DND-41 (cell line): ENCODE measurements around the gene DDR1.

ENCODE experiments used
- ATAC-seq: fragments of 200-7000 bp; cut with Tn5 transposase; 3 replicates; pipeline ENCODE4 v1.9.1; 2021; ENCODE audit warnings: low read depth; ENCODE audit not compliant: insufficient read depth
- DNase-seq: peaks from one replicate; pipeline ENCODE4 v3.0.0-alpha.2; 2020
- H2AFZ ChIP-seq: 2 replicates; pipeline ENCODE4 v1.6.0; 2012; ENCODE audit warnings: low read depth, low read length
- H3K27ac ChIP-seq: 2 replicates; pipeline ENCODE4 v1.5.1; 2012; ENCODE audit warnings: low read length, inconsistent platforms
- H3K27me3 ChIP-seq: fragments of 200-600 bp; sonication (generic); 2 replicates; pipeline ENCODE4 v1.6.0; 2012; ENCODE audit warnings: low read length, mild to moderate bottlenecking, inconsistent platforms; ENCODE audit not compliant: insufficient read depth, poor library complexity
- H3K36me3 ChIP-seq: 2 replicates; pipeline ENCODE4 v1.5.1; 2012; ENCODE audit warnings: low read length, inconsistent platforms; ENCODE audit not compliant: insufficient read depth
- H3K4me1 ChIP-seq: 2 replicates; pipeline ENCODE4 v1.5.1; 2012; ENCODE audit warnings: mild to moderate bottlenecking, low read length; ENCODE audit not compliant: insufficient read depth
- H3K4me2 ChIP-seq: 2 replicates; pipeline ENCODE4 v1.6.0; 2012; ENCODE audit warnings: mild to moderate bottlenecking, moderate library complexity, low read length, inconsistent platforms; ENCODE audit not compliant: insufficient read depth
- H3K4me3 ChIP-seq, 2 experiments: fragments of 200-600 bp in 1 of 2; shearing (Covaris generic) in 1 of 2; 2 replicates each; pipeline ENCODE4 v1.5.1; 2012 to 2016; ENCODE audit warnings: inconsistent platforms in 2 of 2, low read length in 2 of 2, mild to moderate bottlenecking in 2 of 2, low read depth in 1 of 2, moderate library complexity in 1 of 2
- H3K79me2 ChIP-seq: 2 replicates; pipeline ENCODE4 v1.6.0; 2012; ENCODE audit warnings: low read length, inconsistent platforms; ENCODE audit not compliant: insufficient read depth
- H3K9ac ChIP-seq: 2 replicates; pipeline ENCODE4 v1.6.0; 2012; ENCODE audit warnings: low read depth, mild to moderate bottlenecking, inconsistent platforms, low read length, moderate library complexity
- H3K9me3 ChIP-seq: 2 replicates; pipeline ENCODE4 v1.5.1; 2012; ENCODE audit warnings: low read length, moderate library complexity, mild to moderate bottlenecking, inconsistent platforms; ENCODE audit not compliant: insufficient read depth, severe bottlenecking
- H4K20me1 ChIP-seq: 2 replicates; pipeline ENCODE4 v1.6.0; 2012; ENCODE audit warnings: low read length; ENCODE audit not compliant: insufficient read depth
- CTCF ChIP-seq: IDR thresholded peaks from 2 replicates; pipeline ENCODE4 v1.5.1; 2012; ENCODE audit warnings: borderline replicate concordance, low read length, moderate library complexity, mild to moderate bottlenecking; ENCODE audit not compliant: poor library complexity, severe bottlenecking; ENCODE audit errors: extremely low read depth
- EZH2 ChIP-seq: IDR thresholded peaks from 3 replicates; pipeline ENCODE4 v1.6.1; 2012; ENCODE audit warnings: borderline replicate concordance, low read depth, mild to moderate bottlenecking, moderate library complexity, low read length, inconsistent platforms; ENCODE audit not compliant: severe bottlenecking

The DDR1 gene

GRCh38 chr6:30928677-30929076 is 44.4 kb downstream of the DDR1 start:
- Histone ChIP-seq H3K27ac (no peak overlapping the region), H3K4me2 (no peak overlapping the region), H3K4me3 (no peak overlapping the region), H3K9ac (no peak overlapping the region), H2AFZ (no peak overlapping the region), H4K20me1 (no peaks in the 10 kb centered on the region), H3K4me1 (no peaks in the 10 kb centered on the region), H3K36me3 (peaks cover 33% of the 10 kb centered on the region), H3K9me3 (no peaks in the 10 kb centered on the region), H3K79me2 (no peaks in the 10 kb centered on the region), H3K27me3 (no peaks in the 10 kb centered on the region)
- ATAC-seq (no peak), DNase-seq (no peak)
- TF ChIP-seq CTCF (no peak), EZH2 (no peak)

GRCh38 chr6:30930506-30930905 is 46.2 kb downstream of the DDR1 start:
- no peak for ATAC-seq
- Histone ChIP-seq H3K36me3 (peaks cover 15% of the 10 kb centered on the region), H3K27me3 (peaks cover 5% of the 10 kb centered on the region)

GRCh38 chr6:30931272-30931671 is 47.0 kb downstream of the DDR1 start:
- peaks cover 5% of the 10 kb centered on the region for H3K27me3 ChIP-seq
- no peak for DNase-seq
- H3K27ac ChIP-seq = no peak overlapping the region
- no peaks in the 10 kb centered on the region for H3K9me3 ChIP-seq
- no peak for ATAC-seq
- TF ChIP-seq EZH2 (no peak), CTCF (no peak)
- no peaks in the 10 kb centered on the region for H4K20me1 ChIP-seq
- H3K4me2 ChIP-seq = no peak overlapping the region
- no peak overlapping the region for H3K4me3 ChIP-seq
- no peaks in the 10 kb centered on the region for H3K4me1 ChIP-seq
- no peaks in the 10 kb centered on the region for H3K79me2 ChIP-seq
- H2AFZ ChIP-seq = no peak overlapping the region
- peaks cover 7% of the 10 kb centered on the region for H3K36me3 ChIP-seq
- H3K9ac ChIP-seq = no peak overlapping the region

More at GRCh38 chr6:30930506-30930905, 46.2 kb downstream of the DDR1 start:
- Histone ChIP-seq H3K4me2 (no peak overlapping the region), H3K79me2 (no peaks in the 10 kb centered on the region), H3K27ac (no peak overlapping the region), H4K20me1 (no peaks in the 10 kb centered on the region), H3K4me1 (no peaks in the 10 kb centered on the region), H3K9ac (no peak overlapping the region), H3K9me3 (no peaks in the 10 kb centered on the region), H2AFZ (no peak overlapping the region), H3K4me3 (no peak overlapping the region)
- DNase-seq = no peak
- TF ChIP-seq EZH2 (no peak), CTCF (no peak)

GRCh38 chr6:30931969-30932645 is 47.8 kb downstream of the DDR1 start, which contains the start of gene SFTA2:
Gene SFTA2 (minus strand): TSS chr6:30932170. CDS start chr6:30932096, 74 bp downstream.
- Histone ChIP-seq H2AFZ (no peak within 1 kb of the TSS), H3K36me3 (no peaks in the 10 kb centered on the region; the same call in 1 of the 2 replicates), H3K27me3 (peaks cover 5% of the 10 kb centered on the region), H3K4me3 (no peak within 1 kb of the TSS), H3K4me1 (no peaks in the 10 kb centered on the region), H3K9me3 (no peaks in the 10 kb centered on the region), H3K27ac (no peak within 1 kb of the TSS), H3K9ac (no peak within 1 kb of the TSS), H4K20me1 (no peaks in the 10 kb centered on the region), H3K79me2 (no peaks in the 10 kb centered on the region), H3K4me2 (no peak within 1 kb of the TSS)
- no peak for DNase-seq
- no peak for ATAC-seq
- TF ChIP-seq CTCF = no peak
- TF ChIP-seq EZH2 = no peak
